Measurements from ENCODE around the gene PALLD.

The PALLD gene

GRCh38 chr4:168852387-168852786, 355.5 kb downstream of the PALLD start:
- DNase-seq = no peak

GRCh38 chr4:168852933-168853713, 356.3 kb downstream of the PALLD start:
- DNase-seq = no peak

GRCh38 chr4:168853770-168854169, 356.9 kb downstream of the PALLD start:
- DNase-seq = no peak

- DNase-seq = no peak
Measured at GRCh38 chr4:168854350-168854921, 357.6 kb downstream of the PALLD start.

- no peak for DNase-seq
Measured at GRCh38 chr4:168856312-168856711, 359.5 kb downstream of the PALLD start.

- no peak for DNase-seq
Measured at GRCh38 chr4:168857009-168857408, 360.2 kb downstream of the PALLD start.

GRCh38 chr4:168857546-168858314, 360.9 kb downstream of the PALLD start:
- DNase-seq = no peak

- no peak for DNase-seq
Measured at GRCh38 chr4:168859100-168859499, 362.2 kb downstream of the PALLD start.

- no peak for DNase-seq
Measured at GRCh38 chr4:168859888-168860694, 363.2 kb downstream of the PALLD start.

GRCh38 chr4:168860827-168861226, 364.0 kb downstream of the PALLD start:
- no peak for DNase-seq

- DNase-seq = no peak
Measured at GRCh38 chr4:168863719-168864647, 367.1 kb downstream of the PALLD start.

- DNase-seq = no peak
Measured at GRCh38 chr4:168864821-168865541, 368.1 kb downstream of the PALLD start.

GRCh38 chr4:168865854-168866253, 369.0 kb downstream of the PALLD start:
- DNase-seq = no peak

- no peak for DNase-seq
Measured at GRCh38 chr4:168866635-168867034, 369.8 kb downstream of the PALLD start.

- no peak for DNase-seq
Measured at GRCh38 chr4:168867128-168867527, 370.3 kb downstream of the PALLD start.

- no peak for DNase-seq
Measured at GRCh38 chr4:168868044-168868781, 371.4 kb downstream of the PALLD start.

GRCh38 chr4:168868802-168869201, 371.9 kb downstream of the PALLD start:
- no peak for DNase-seq

GRCh38 chr4:168870004-168870403, 373.2 kb downstream of the PALLD start:
- DNase-seq = no peak

- no peak for DNase-seq
Measured at GRCh38 chr4:168871632-168872031, 374.8 kb downstream of the PALLD start.

- DNase-seq = no peak
Measured at GRCh38 chr4:168874083-168874482, 377.2 kb downstream of the PALLD start.

Measured in right kidney (tissue), 1 donor.